HEK293 (cell line): ENCODE measurements around the gene PRIMPOL.

Experiments used
- ZNF157 ChIP-seq: fragments of 450-650 bp; formaldehyde crosslinking; IDR thresholded peaks from 2 replicates; pipeline ENCODE4 v1.5.1; 2016; ENCODE audit warnings: missing biosample characterization, missing genetic modification characterization
- ZNF248 ChIP-seq: fragments of 450-650 bp; formaldehyde crosslinking; IDR thresholded peaks from 2 replicates; pipeline ENCODE4 v1.5.1; 2017; ENCODE audit warnings: missing biosample characterization, missing genetic modification characterization
- ZNF747 ChIP-seq: fragments of 450-650 bp; formaldehyde crosslinking; IDR thresholded peaks from 2 replicates; pipeline ENCODE4 v1.5.1; 2016; ENCODE audit warnings: missing biosample characterization, missing genetic modification characterization

GRCh38 chr4:184636897-184637296 is 12.6 kb upstream of the PRIMPOL start:
- TF ChIP-seq ZNF157 (tag by site-specific recombination) = no peak
- no peak for TF ChIP-seq ZNF747 (tag by site-specific recombination)
- TF ChIP-seq ZNF248 (tag by site-specific recombination) = no peak
